Raji (cell line): ENCODE data around the gene NPIPA5.
"Not testable (repeated sequence)": the region's sequence is repeated elsewhere in the genome, so short reads cannot be mapped to it uniquely, and the experiment has no call there.

Source experiments
- POLR2A ChIP-seq: IDR thresholded peaks from 2 replicates; pipeline ENCODE4 v1.6.1; 2011; ENCODE audit warnings: low read depth, low read length, control low read depth; ENCODE audit not compliant: insufficient read depth

The NPIPA5 gene

GRCh38 chr16:15378194-15378593 is at the start of gene NPIPA5:
TSS of gene NPIPA5 (minus strand) at chr16:15378294. CDS start at chr16:15378294, 0 bp downstream.
- TF ChIP-seq POLR2A = not testable (repeated sequence)

- no peak for TF ChIP-seq POLR2A
Observed at GRCh38 chr16:15427648-15428239, 49.6 kb upstream of the NPIPA5 start.

GRCh38 chr16:15426796-15427195 is 48.7 kb upstream of the NPIPA5 start:
- no peak for TF ChIP-seq POLR2A

GRCh38 chr16:15425861-15426260 is 47.8 kb upstream of the NPIPA5 start:
- TF ChIP-seq POLR2A = no peak

- TF ChIP-seq POLR2A = no peak
Observed at GRCh38 chr16:15422222-15422621, 44.1 kb upstream of the NPIPA5 start.

GRCh38 chr16:15418206-15418605 is 40.1 kb upstream of the NPIPA5 start:
- no peak for TF ChIP-seq POLR2A

- TF ChIP-seq POLR2A = no peak
Observed at GRCh38 chr16:15417197-15417596, 39.1 kb upstream of the NPIPA5 start.

GRCh38 chr16:15415511-15415985 is 37.5 kb upstream of the NPIPA5 start:
- no peak for TF ChIP-seq POLR2A

- no peak for TF ChIP-seq POLR2A
Observed at GRCh38 chr16:15404792-15405191, 26.7 kb upstream of the NPIPA5 start.

GRCh38 chr16:15403392-15403995 is 25.4 kb upstream of the NPIPA5 start:
- TF ChIP-seq POLR2A = no peak

GRCh38 chr16:15401972-15402371 is 23.9 kb upstream of the NPIPA5 start:
- TF ChIP-seq POLR2A = no peak

- TF ChIP-seq POLR2A = no peak
Observed at GRCh38 chr16:15399317-15399716, 21.2 kb upstream of the NPIPA5 start.

GRCh38 chr16:15398618-15399316 is 20.7 kb upstream of the NPIPA5 start:
- TF ChIP-seq POLR2A = no peak

GRCh38 chr16:15396948-15397594 is 19.0 kb upstream of the NPIPA5 start:
- TF ChIP-seq POLR2A = no peak

- not testable (repeated sequence) for TF ChIP-seq POLR2A
Observed at GRCh38 chr16:15395631-15396508, 17.8 kb upstream of the NPIPA5 start, which contains the start of gene MPV17L. TSS of gene MPV17L (plus strand) at chr16:15395754. CDS start at chr16:15395898, 144 bp downstream.
